DMS 273 (cell line): Measurements from ENCODE around the gene TTN.

Experiments
- DNase-seq: peaks from one replicate; lab custom pipeline; 2025; ENCODE audit not compliant: unreplicated experiment; lab: John Stamatoyannopoulos, UW

The TTN gene

GRCh38 chr2:178807227-178808008 is at the start of gene TTN:
Gene TTN, minus strand, starts transcription at chr2:178807423. Its CDS starts 2,781 bp downstream, at chr2:178804642.
- DNase-seq: no peak

- DNase-seq: no peak
These were observed 47.9 kb upstream of the TTN start for GRCh38 chr2:178855151-178855550.

GRCh38 chr2:178848335-178848734 is 41.1 kb upstream of the TTN start:
- DNase-seq: no peak

GRCh38 chr2:178846458-178846802 is 39.2 kb upstream of the TTN start:
- no peak for DNase-seq

- DNase-seq: no peak
These were observed 38.6 kb upstream of the TTN start for GRCh38 chr2:178845566-178846457.

- DNase-seq: no peak
These were observed 37.5 kb upstream of the TTN start for GRCh38 chr2:178844701-178845100.

GRCh38 chr2:178844269-178844668 is 37.0 kb upstream of the TTN start:
- DNase-seq: no peak

- no peak for DNase-seq
These were observed 36.5 kb upstream of the TTN start for GRCh38 chr2:178843697-178844096.

- no peak for DNase-seq
These were observed 29.6 kb upstream of the TTN start for GRCh38 chr2:178836807-178837206.

GRCh38 chr2:178834086-178834485 is 26.9 kb upstream of the TTN start:
- DNase-seq: no peak

- no peak for DNase-seq
These were observed 26.2 kb upstream of the TTN start for GRCh38 chr2:178833382-178833781.

GRCh38 chr2:178830451-178830850 is 23.2 kb upstream of the TTN start:
- DNase-seq: no peak

GRCh38 chr2:178829981-178830380 is 22.8 kb upstream of the TTN start:
- DNase-seq: no peak

- DNase-seq: peak; percentile 49
These were observed 22.2 kb upstream of the TTN start for GRCh38 chr2:178829299-178829960.

- DNase-seq: peak; percentile 12
These were observed 21.3 kb upstream of the TTN start for GRCh38 chr2:178828486-178828881.

- no peak for DNase-seq
These were observed 20.7 kb upstream of the TTN start for GRCh38 chr2:178827739-178828485.

- no peak for DNase-seq
These were observed 19.9 kb upstream of the TTN start for GRCh38 chr2:178827111-178827510.

- DNase-seq: no peak
These were observed 18.0 kb upstream of the TTN start for GRCh38 chr2:178825183-178825582.

- DNase-seq: no peak
These were observed 17.0 kb upstream of the TTN start for GRCh38 chr2:178824181-178824580.

- no peak for DNase-seq
These were observed 12.8 kb upstream of the TTN start for GRCh38 chr2:178819992-178820391.
